ENCODE results near the gene TNKS1BP1.
A peak's percentile ranks its signal among the peaks of the same experiment; 100 is the strongest.

TNKS1BP1 gene

GRCh38 chr11:57330029-57330428, 5.3 kb upstream of the TNKS1BP1 start:
- no peak for DNase-seq

- no peak for DNase-seq
Measured at GRCh38 chr11:57327721-57328120, 3.0 kb upstream of the TNKS1BP1 start.

GRCh38 chr11:57325735-57326048, 940 bp upstream of the TNKS1BP1 start:
- DNase-seq: no peak

- DNase-seq: no peak
Measured at GRCh38 chr11:57324154-57324885, 432 bp downstream of the TNKS1BP1 start.

GRCh38 chr11:57323855-57324153, 948 bp downstream of the TNKS1BP1 start:
- no peak for DNase-seq

- no peak for DNase-seq
Measured at GRCh38 chr11:57323167-57323854, 1.4 kb downstream of the TNKS1BP1 start.

GRCh38 chr11:57322256-57323166, 2.2 kb downstream of the TNKS1BP1 start:
- DNase-seq: peak; percentile 11

GRCh38 chr11:57321388-57322255, 3.1 kb downstream of the TNKS1BP1 start:
- DNase-seq: no peak

- no peak for DNase-seq
Measured at GRCh38 chr11:57320719-57321387, 3.9 kb downstream of the TNKS1BP1 start.

GRCh38 chr11:57320067-57320718, 4.6 kb downstream of the TNKS1BP1 start:
- no peak for DNase-seq

- no peak for DNase-seq
Measured at GRCh38 chr11:57318178-57318577, 6.6 kb downstream of the TNKS1BP1 start.

GRCh38 chr11:57316017-57316416, 8.7 kb downstream of the TNKS1BP1 start:
- DNase-seq: no peak

GRCh38 chr11:57315491-57315890, 9.3 kb downstream of the TNKS1BP1 start:
- DNase-seq: no peak

- no peak for DNase-seq
Measured at GRCh38 chr11:57314221-57314973, 10.4 kb downstream of the TNKS1BP1 start.

- no peak for DNase-seq
Measured at GRCh38 chr11:57313788-57314135, 11.0 kb downstream of the TNKS1BP1 start.

- DNase-seq: no peak
Measured at GRCh38 chr11:57313071-57313787, 11.5 kb downstream of the TNKS1BP1 start.

- no peak for DNase-seq
Measured at GRCh38 chr11:57312511-57313021, 12.2 kb downstream of the TNKS1BP1 start.

- DNase-seq: peak; percentile 77
Measured at GRCh38 chr11:57311109-57311936, 13.4 kb downstream of the TNKS1BP1 start.

GRCh38 chr11:57310630-57311086, 14.1 kb downstream of the TNKS1BP1 start:
- no peak for DNase-seq

Data from CD4-positive, alpha-beta T cell treated with Interleukin-17A for 4 hours (primary cell).